Spinal cord (tissue), 10 donors: ENCODE measurements around the gene TSEN2. TPM values are rescaled to one million over a fixed set of nuclear protein-coding genes. Genes with fewer than 3 reads are reported as not detected.

Experiments used
- DNase-seq, 6 donors: peaks; one replicate each; pipeline versions ENCODE4 v3.0.0 to v3.0.0-alpha.2; 2013 to 2015; ENCODE audit warnings: low spot score in 6 of 6, low read depth in 4 of 6
- H3K27ac ChIP-seq: one replicate; pipeline ENCODE4 v1.5.1; 2013; ENCODE audit warnings: low read depth, low read length, control low read depth
- H3K27me3 ChIP-seq: one replicate; pipeline ENCODE4 v1.6.1; 2013; ENCODE audit warnings: low read length; ENCODE audit not compliant: control insufficient read depth, insufficient read depth
- H3K36me3 ChIP-seq: one replicate; pipeline ENCODE4 v1.6.1; 2013; ENCODE audit warnings: low read length; ENCODE audit not compliant: control insufficient read depth, insufficient read depth
- H3K4me1 ChIP-seq: one replicate; pipeline ENCODE4 v1.6.1; 2013; ENCODE audit warnings: low read length; ENCODE audit not compliant: control insufficient read depth, insufficient read depth
- H3K4me3 ChIP-seq: one replicate; pipeline ENCODE4 v1.5.1; 2013; ENCODE audit warnings: low read depth, low read length, control low read depth
- H3K9me3 ChIP-seq: one replicate; pipeline ENCODE4 v1.6.1; 2013; ENCODE audit warnings: low read length; ENCODE audit not compliant: control insufficient read depth, insufficient read depth
- WGBS: methylation state at CpG from one replicate; pipeline ENCODE4 v1.1.5; 2013; ENCODE audit warnings: missing lambda C conversion rate; ENCODE audit not compliant: insufficient coverage; 5-methylcytosine and 5-hydroxymethylcytosine counted together
- polyA plus RNA-seq, 2 donors: library from polyadenylated mRNA; unstranded; fragments of 120-200 nt; gene quantifications; one replicate each; pipeline ENCODE4 v1.2.1, GENCODE V29; 2013; ENCODE audit not compliant: insufficient read length in 2 of 2
- total RNA-seq, 2 donors: library from RNA; depleted of rRNA in 1 of 2; stranded (reverse); fragments of 120-200 nt in 1 of 2; fragments of >200 nt in 1 of 2; gene quantifications; one replicate each; pipeline versions ENCODE4 v1.2.3 to v1.2.4, GENCODE V29; 2013 to 2014
- donor health status: healthy.

Gene TSEN2
- total and polyA plus RNA-seq, 4 donors: 19.7 to 27.2 (median 23.8) TPM

GRCh38 chr3:12490547-12490946 lies 6.3 kb downstream of the TSEN2 start:
- Histone ChIP-seq H3K27me3 (no peaks in the 10 kb centered on the region), H3K36me3 (peaks cover 16% of the 10 kb centered on the region), H3K4me3 (no peak overlapping the region), H3K9me3 (no peaks in the 10 kb centered on the region), H3K27ac (no peak overlapping the region), H3K4me1 (no peaks in the 10 kb centered on the region)
- DNase-seq: no peak
- no CpG with 5 or more reads among the region's 3 CpGs for WGBS

- no peak for DNase-seq
- Histone ChIP-seq H3K9me3 (no peaks in the 10 kb centered on the region), H3K4me1 (no peaks in the 10 kb centered on the region), H3K4me3 (no peak overlapping the region), H3K27me3 (no peaks in the 10 kb centered on the region), H3K27ac (no peak overlapping the region), H3K36me3 (peaks cover 42% of the 10 kb centered on the region)
- 84% methylated on average over 6 of the region's 8 CpGs for WGBS
These were observed 11.6 kb downstream of the TSEN2 start for GRCh38 chr3:12495749-12496452.

- Histone ChIP-seq H3K27ac (no peak overlapping the region), H3K27me3 (no peaks in the 10 kb centered on the region), H3K4me3 (no peak overlapping the region), H3K9me3 (no peaks in the 10 kb centered on the region), H3K36me3 (peaks cover 41% of the 10 kb centered on the region), H3K4me1 (no peaks in the 10 kb centered on the region)
- no peak for DNase-seq
- WGBS: no CpG with 5 or more reads among the region's 1 CpG
These were observed 12.1 kb downstream of the TSEN2 start for GRCh38 chr3:12496453-12496761.

GRCh38 chr3:12499474-12499873 lies 15.2 kb downstream of the TSEN2 start:
- Histone ChIP-seq H3K9me3 (no peaks in the 10 kb centered on the region), H3K36me3 (peaks cover 56% of the 10 kb centered on the region), H3K4me3 (no peak overlapping the region), H3K27me3 (no peaks in the 10 kb centered on the region), H3K27ac (no peak overlapping the region), H3K4me1 (no peaks in the 10 kb centered on the region)
- WGBS: 100% methylated on average over 4 of the region's 5 CpGs
- no peak for DNase-seq

GRCh38 chr3:12501360-12502020 lies 17.2 kb downstream of the TSEN2 start:
- H3K27ac ChIP-seq: no peak overlapping the region
- no peaks in the 10 kb centered on the region for H3K27me3 ChIP-seq
- no peak for DNase-seq
- no peak overlapping the region for H3K4me3 ChIP-seq
- H3K36me3 ChIP-seq: peaks cover 62% of the 10 kb centered on the region
- H3K4me1 ChIP-seq: no peaks in the 10 kb centered on the region
- H3K9me3 ChIP-seq: no peaks in the 10 kb centered on the region
- 96% methylated on average over 7 of the region's 7 CpGs for WGBS

GRCh38 chr3:12503126-12503957 lies 19.1 kb downstream of the TSEN2 start:
- no peaks in the 10 kb centered on the region for H3K27me3 ChIP-seq
- no peak overlapping the region for H3K27ac ChIP-seq
- no peak overlapping the region for H3K4me3 ChIP-seq
- no peak for DNase-seq
- H3K9me3 ChIP-seq: no peaks in the 10 kb centered on the region
- 91% methylated on average over 16 of the region's 18 CpGs for WGBS
- peaks cover 58% of the 10 kb centered on the region for H3K36me3 ChIP-seq
- H3K4me1 ChIP-seq: no peaks in the 10 kb centered on the region

GRCh38 chr3:12506201-12506709 lies 22.0 kb downstream of the TSEN2 start:
- 90% methylated on average over 4 of the region's 5 CpGs for WGBS
- H3K36me3 ChIP-seq: peaks cover 47% of the 10 kb centered on the region
- H3K27me3 ChIP-seq: no peaks in the 10 kb centered on the region
- no peaks in the 10 kb centered on the region for H3K4me1 ChIP-seq
- H3K9me3 ChIP-seq: no peaks in the 10 kb centered on the region
- H3K27ac ChIP-seq: no peak overlapping the region
- no peak for DNase-seq
- H3K4me3 ChIP-seq: no peak overlapping the region

GRCh38 chr3:12507591-12508281 lies 23.5 kb downstream of the TSEN2 start:
- H3K27ac ChIP-seq: no peak overlapping the region
- H3K4me1 ChIP-seq: no peaks in the 10 kb centered on the region
- H3K4me3 ChIP-seq: no peak overlapping the region
- WGBS: 83% methylated on average over 8 of the region's 8 CpGs
- no peaks in the 10 kb centered on the region for H3K27me3 ChIP-seq
- H3K9me3 ChIP-seq: no peaks in the 10 kb centered on the region
- H3K36me3 ChIP-seq: peaks cover 43% of the 10 kb centered on the region
- no peak for DNase-seq

- Histone ChIP-seq H3K4me1 (no peaks in the 10 kb centered on the region), H3K27me3 (no peaks in the 10 kb centered on the region), H3K4me3 (no peak overlapping the region), H3K9me3 (no peaks in the 10 kb centered on the region), H3K36me3 (peaks cover 40% of the 10 kb centered on the region), H3K27ac (no peak overlapping the region)
- DNase-seq: no peak
- 94% methylated on average over 4 of the region's 5 CpGs for WGBS
These were observed 24.0 kb downstream of the TSEN2 start for GRCh38 chr3:12508291-12508700.
